GM19023 (cell line): ENCODE data around the gene VWA5B2.

ENCODE experiments used
- ATAC-seq: cut with Tn5 transposase; IDR thresholded peaks from one replicate; pipeline ENCODE4 v1.9.1; 2021; ENCODE audit warnings: mild to moderate bottlenecking, moderate library complexity; ENCODE audit not compliant: unreplicated experiment

The VWA5B2 gene

GRCh38 chr3:184222521-184222920 lies 6.9 kb upstream of the VWA5B2 start:
- ATAC-seq: no peak

- ATAC-seq: no peak
These were observed 5.4 kb upstream of the VWA5B2 start for GRCh38 chr3:184223946-184224345.

GRCh38 chr3:184227481-184227935 lies 1.9 kb upstream of the VWA5B2 start:
- no peak for ATAC-seq

- ATAC-seq: no peak
These were observed 828 bp upstream of the VWA5B2 start for GRCh38 chr3:184228376-184229137.

- peak; percentile 17 for ATAC-seq
These were observed 757 bp downstream of the VWA5B2 start for GRCh38 chr3:184230081-184230602.

- ATAC-seq: no peak
These were observed 1.5 kb downstream of the VWA5B2 start for GRCh38 chr3:184230603-184231528.

- ATAC-seq: no peak
These were observed 2.3 kb downstream of the VWA5B2 start for GRCh38 chr3:184231671-184232070.

GRCh38 chr3:184233127-184233843 lies 3.9 kb downstream of the VWA5B2 start:
- no peak for ATAC-seq

GRCh38 chr3:184234224-184234623 lies 4.8 kb downstream of the VWA5B2 start:
- ATAC-seq: no peak

GRCh38 chr3:184234671-184235380 lies 5.4 kb downstream of the VWA5B2 start:
- no peak for ATAC-seq

- no peak for ATAC-seq
These were observed 6.1 kb downstream of the VWA5B2 start for GRCh38 chr3:184235381-184236032.

GRCh38 chr3:184236033-184236410 lies 6.6 kb downstream of the VWA5B2 start:
- no peak for ATAC-seq

- ATAC-seq: no peak
These were observed 7.3 kb downstream of the VWA5B2 start for GRCh38 chr3:184236636-184237035.

GRCh38 chr3:184237211-184237610 lies 7.8 kb downstream of the VWA5B2 start:
- ATAC-seq: no peak

GRCh38 chr3:184237807-184238206 lies 8.4 kb downstream of the VWA5B2 start:
- ATAC-seq: no peak

- ATAC-seq: no peak
These were observed 8.9 kb downstream of the VWA5B2 start for GRCh38 chr3:184238246-184238818.

GRCh38 chr3:184239221-184239620 lies 9.8 kb downstream of the VWA5B2 start:
- ATAC-seq: no peak

- ATAC-seq: no peak
These were observed 10.3 kb downstream of the VWA5B2 start for GRCh38 chr3:184239708-184240107.

GRCh38 chr3:184240384-184241140 lies 11.2 kb downstream of the VWA5B2 start:
- ATAC-seq: no peak
